Cardiac septum (tissue), 1 donor: ENCODE measurements around the gene MICA. TPM values are rescaled to one million over a fixed set of nuclear protein-coding genes. Genes with fewer than 3 reads are reported as not detected.
"Not testable (repeated sequence)": the region's sequence is repeated elsewhere in the genome, so short reads cannot be mapped to it uniquely, and the experiment has no call there.

Experiments
- DNase-seq: peaks from one replicate; pipeline ENCODE4 v3.0.0-alpha.2; 2020; ENCODE audit warnings: low spot score
- intact Hi-C: fragments of 100-400 bp; cut with DNase I; formaldehyde crosslinking; loops from one replicate; pipeline ENCODE4 v1.14.0; 2022
- long read RNA-seq: library from polyadenylated mRNA; unstranded; transcript quantifications from one replicate; pipeline ENCODE4 v2.0.0, GENCODE V29; 2021
- total RNA-seq: library from RNA; stranded (reverse); fragmentation: NEBNext Ultra II Directional; extraction: Animal tissue kit (Norgen Biotek cat#: 25700); gene quantifications from one replicate; pipeline ENCODE4 v1.2.1, GENCODE V29; 2021
- donor health status: DM: no; HTN: no; CAD: no.

MICA gene
- 12.7 TPM for total RNA-seq
- long read RNA-seq, transcript MICA-209 (6 exons, 1,386 nt) = major isoform, 10 of 16 reads
- long read RNA-seq, partial matches to known transcripts = 2 of 16 reads
- long read RNA-seq, other reads (novel, unspliced or antisense) = 4 of 16 reads

- intact Hi-C loops = no loop called here
- peak; percentile 96 for DNase-seq
These were observed at the start of gene MICA for GRCh38 chr6:31403283-31404060. MICA (plus strand) TSS chr6:31403595; CDS start chr6:31403633, 38 bp downstream.

DNA sequence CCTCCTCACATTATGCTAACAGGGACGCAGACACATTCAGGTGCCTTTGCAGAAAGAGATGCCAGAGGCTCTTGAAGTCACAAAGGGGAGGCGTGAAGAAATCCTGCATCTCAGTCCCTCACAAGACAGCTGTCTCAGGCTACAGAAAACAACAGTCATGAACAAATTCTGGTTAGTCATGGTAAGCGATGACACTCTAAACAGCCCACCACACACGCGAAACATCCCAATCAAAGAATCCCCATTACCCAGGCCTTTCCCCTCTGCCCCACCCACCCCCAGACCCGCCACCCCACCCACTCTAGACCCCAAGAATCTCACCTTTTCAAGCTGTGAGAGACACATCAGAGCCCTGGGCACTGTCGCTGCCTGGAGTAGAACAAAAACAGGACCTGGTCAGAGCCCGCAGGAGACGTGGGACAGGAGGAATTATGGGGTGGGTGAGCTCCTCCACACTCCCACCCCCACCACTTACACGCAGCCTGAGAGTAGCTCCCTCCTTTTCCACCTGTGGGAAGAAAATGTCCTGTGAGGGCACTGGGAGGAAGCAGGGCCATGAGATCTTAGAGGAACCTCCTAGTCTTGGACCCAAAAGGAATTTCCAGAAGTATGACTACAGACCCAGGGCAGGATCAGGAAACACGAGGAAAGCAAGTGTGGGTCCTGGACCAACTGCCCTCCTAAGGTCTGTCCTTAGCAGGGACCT, 49.1 kb upstream of the MICA start:
- no peak for DNase-seq
- intact Hi-C loops = no loop called here

DNA sequence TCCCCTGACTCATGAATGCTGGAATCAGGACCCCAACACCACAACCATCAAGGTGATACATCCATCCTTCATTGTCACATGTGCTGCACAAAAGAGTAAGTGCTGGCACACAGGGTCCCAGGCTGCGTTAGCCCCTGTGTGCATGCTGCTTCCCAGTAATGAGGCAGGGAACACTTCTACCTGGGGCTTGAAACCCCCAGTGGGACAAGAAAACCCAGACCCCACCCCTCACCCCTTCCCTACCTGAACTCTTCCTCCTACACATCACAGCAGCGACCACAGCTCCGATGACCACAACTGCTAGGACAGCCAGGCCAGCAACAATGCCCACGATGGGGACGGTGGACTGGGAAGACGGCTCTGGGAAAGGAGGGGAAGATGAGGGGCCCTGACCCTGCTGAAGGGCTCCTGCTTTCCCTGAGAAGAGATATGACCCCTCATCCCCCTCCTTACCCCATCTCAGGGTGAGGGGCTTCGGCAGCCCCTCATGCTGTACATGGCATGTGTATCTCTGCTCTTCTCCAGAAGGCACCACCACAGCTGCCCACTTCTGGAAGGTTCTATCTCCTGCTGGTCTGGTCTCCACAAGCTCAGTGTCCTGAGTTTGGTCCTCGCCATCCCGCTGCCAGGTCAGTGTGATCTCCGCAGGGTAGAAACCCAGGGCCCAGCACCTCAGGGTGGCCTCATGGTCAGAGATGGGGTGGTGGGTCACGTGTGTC, 48.4 kb upstream of the MICA start:
- no peak for DNase-seq
- intact Hi-C loops = loop anchor here (5.0 kb wide), 1 partner anchor 83 kb away; the partner anchor contains the start of gene HLA-C

DNA sequence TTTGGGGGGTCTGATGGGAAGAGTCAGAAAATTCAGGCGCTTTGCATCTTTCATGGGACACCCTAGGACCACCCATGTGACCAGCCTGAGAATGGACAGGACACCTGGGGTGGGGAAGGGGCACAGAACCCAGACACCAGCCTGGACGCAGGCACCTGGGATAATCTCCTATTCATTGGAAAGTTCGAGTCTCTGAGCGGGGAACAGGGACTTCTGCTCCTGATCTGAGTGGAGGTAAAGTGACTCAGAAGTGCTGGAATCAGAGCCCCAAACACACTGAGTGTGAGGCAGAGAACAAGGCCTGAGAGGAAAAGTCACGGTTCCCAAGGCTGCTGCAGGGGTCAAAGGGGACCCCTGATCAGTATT, 47.8 kb upstream of the MICA start:
- DNase-seq = no peak

DNA sequence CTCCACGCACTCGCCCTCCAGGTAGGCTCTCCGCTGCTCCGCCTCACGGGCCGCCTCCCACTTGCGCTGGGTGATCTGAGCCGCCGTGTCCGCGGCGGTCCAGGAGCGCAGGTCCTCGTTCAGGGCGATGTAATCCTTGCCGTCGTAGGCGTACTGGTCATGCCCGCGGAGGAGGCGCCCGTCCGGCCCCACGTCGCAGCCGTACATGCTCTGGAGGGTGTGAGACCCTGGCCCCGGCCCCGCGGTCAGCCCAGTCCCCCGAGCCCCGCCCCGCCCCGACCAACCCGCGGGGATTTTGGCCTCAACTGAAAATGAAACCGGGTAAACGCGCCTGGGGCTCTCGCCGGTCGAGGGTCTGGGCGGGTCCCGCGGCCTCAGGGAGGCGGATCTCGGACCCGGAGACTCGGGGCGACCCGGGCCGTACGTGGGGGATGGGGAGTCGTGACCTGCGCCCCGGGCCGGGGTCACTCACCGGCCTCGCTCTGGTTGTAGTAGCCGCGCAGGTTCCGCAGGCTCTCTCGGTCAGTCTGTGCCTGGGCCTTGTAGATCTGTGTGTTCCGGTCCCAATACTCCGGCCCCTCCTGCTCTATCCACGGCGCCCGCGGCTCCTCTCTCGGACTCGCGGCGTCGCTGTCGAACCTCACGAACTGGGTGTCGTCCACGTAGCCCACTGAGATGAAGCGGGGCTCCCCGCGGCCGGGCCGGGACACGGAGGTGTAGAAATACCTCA, 47.0 kb upstream of the MICA start:
- DNase-seq = no peak
- intact Hi-C loops = loop anchor here (5.0 kb wide), 1 partner anchor 84 kb away; the partner anchor contains the start of gene HLA-C

More for the DNA sequence above, 47.8 kb upstream of the MICA start:
- intact Hi-C loops = loop anchor here (5.0 kb wide), 1 partner anchor 83 kb away; the partner anchor contains the start of gene HLA-C

DNA sequence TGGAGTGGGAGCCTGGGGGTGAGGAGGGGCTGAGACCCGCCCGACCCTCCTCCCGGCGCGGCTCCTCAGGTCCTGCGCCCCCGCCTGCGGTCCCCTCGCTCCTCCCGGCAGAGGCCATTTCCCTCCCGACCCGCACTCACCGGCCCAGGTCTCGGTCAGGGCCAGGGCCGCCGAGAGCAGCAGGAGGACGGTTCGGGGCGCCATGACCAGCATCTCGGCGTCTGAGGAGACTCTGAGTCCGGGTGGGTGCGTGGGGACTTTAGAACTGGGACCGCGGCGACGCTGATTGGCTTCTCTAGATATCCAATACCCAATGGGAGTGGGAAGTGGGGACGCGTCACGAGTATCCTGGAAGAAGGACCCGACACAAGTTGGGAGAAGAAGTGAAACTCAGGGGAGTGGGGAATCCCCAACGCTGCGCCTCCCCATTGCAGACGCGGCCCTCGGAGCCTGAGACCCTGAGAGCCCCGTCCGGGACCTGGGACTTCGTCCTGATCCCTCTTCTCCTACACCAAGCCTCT, 46.4 kb upstream of the MICA start, which contains the start of gene HLA-B:
Gene HLA-B (minus strand): TSS at position 234 of the 521 bp plus-strand sequence. CDS start 21 bp downstream, at position 213.
- DNase-seq = peak; percentile 88
- intact Hi-C loops = loop anchor here (5.0 kb wide), 1 partner anchor 85 kb away; the partner anchor contains the start of gene HLA-C

DNA sequence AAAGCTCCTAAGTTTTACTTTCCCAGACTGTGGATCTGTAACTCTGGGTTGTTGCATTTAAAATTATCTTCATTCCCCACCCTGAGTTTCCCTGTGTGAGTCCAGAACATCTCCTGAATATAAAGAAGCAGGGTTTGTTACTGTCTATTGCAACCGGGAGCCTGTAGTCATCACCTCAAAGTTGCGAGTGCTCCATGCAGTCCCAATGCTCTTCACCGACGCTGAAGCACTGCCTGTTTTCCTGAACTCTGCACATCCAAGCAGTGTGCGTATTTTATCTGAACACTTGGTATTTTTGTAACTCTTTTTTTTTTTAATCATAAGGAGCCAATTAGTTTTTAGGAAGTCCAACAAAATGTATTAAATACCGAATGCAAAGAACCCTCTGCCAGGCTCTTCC, 45.5 kb upstream of the MICA start:
- DNase-seq = no peak
- intact Hi-C loops = loop anchor here (5.0 kb wide), 1 partner anchor 86 kb away; the partner anchor contains the start of gene HLA-C

GRCh38 chr6:31358302-31358701, 45.1 kb upstream of the MICA start:
- intact Hi-C loops = loop anchor here (5.0 kb wide), 1 partner anchor 86 kb away; the partner anchor contains the start of gene HLA-C
- no peak for DNase-seq

GRCh38 chr6:31359581-31359980, 43.8 kb upstream of the MICA start:
- intact Hi-C loops = loop anchor here (5.0 kb wide), 1 partner anchor 87 kb away; the partner anchor contains the start of gene HLA-C
- no peak for DNase-seq

DNA sequence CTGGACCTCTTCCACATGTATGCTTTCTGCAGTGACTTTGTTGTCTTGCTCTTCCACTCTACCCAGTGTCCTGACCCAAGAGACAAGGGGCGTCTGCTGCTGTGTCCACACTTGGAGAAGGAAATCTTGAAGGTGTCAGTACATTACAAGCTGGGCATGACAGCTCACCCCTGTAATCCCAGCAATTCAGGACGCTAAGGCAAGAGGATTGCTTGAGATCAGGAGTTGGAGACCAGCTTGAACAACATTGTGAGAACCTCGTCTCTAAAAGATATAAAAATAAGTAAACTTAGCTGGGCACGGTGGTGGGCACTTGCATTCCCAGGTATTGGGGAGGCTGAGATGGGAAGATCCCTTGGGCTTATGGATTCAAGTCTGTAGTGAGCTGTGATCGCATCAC, 40.6 kb upstream of the MICA start:
- no peak for DNase-seq
- intact Hi-C loops = no loop called here

DNA sequence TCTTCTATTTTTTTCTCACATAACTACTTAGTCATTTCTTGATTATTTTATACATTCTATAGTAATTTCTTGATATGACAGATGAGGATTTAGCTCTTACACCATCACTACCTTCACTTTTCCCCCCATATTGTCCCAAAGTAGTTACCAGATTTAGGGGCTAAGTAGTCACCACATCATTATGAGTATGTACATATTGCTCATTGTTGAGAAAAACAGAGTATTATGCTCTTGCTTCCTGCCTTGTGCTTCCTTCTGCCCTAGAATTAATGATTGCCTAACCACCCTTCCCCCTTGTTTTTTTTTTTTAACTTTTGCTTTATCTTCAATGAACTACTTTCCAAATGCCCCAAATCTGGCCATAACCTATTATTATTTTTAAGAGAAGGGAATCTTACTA, 39.6 kb upstream of the MICA start:
- no peak for DNase-seq
- intact Hi-C loops = no loop called here

- no peak for DNase-seq
- intact Hi-C loops = loop anchor here (2.0 kb wide), 1 partner anchor 229 kb away; no protein-coding TSS in a partner anchor
These were observed 37.5 kb upstream of the MICA start for GRCh38 chr6:31365864-31366263.

GRCh38 chr6:31366693-31367470, 36.5 kb upstream of the MICA start:
- peak; percentile 94 for DNase-seq
- intact Hi-C loops = loop anchor here (1.0 to 2.0 kb wide), 2 partner anchors 170 to 230 kb away; no protein-coding TSS in a partner anchor

- DNase-seq = no peak
- intact Hi-C loops = no loop called here
These were observed 34.9 kb upstream of the MICA start for GRCh38 chr6:31368461-31368860.

GRCh38 chr6:31374118-31374517, 29.3 kb upstream of the MICA start:
- intact Hi-C loops = not testable (repeated sequence)

DNA sequence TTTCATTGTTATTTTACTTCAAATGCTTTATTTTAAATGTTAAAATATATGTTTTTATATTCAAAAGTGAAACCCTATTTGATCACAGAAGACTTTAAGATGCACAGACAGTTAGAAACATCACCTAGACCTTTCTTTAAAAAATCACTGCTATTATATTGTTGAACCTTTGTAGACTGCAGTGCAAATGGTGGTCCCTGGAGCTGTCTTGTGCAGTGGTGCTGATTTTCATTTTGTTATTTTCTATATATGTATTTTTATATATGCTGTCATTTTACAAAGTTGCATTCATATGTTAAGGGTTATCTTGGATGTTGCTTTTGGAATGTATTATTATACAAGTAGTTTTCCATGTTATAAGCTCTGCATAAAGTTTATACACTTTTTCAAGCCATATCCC, 27.7 kb upstream of the MICA start:
- no peak for DNase-seq
- intact Hi-C loops = no loop called here

More at GRCh38 chr6:31374118-31374517, 29.3 kb upstream of the MICA start:
- DNase-seq = not testable (repeated sequence)

- DNase-seq = no peak
- intact Hi-C loops = no loop called here
These were observed 26.4 kb upstream of the MICA start for GRCh38 chr6:31377029-31377428.
